Subcutaneous abdominal adipose tissue (tissue), 5 donors: ENCODE data around the gene KIF1B.
"Not testable (repeated sequence)": the region's sequence is repeated elsewhere in the genome, so short reads cannot be mapped to it uniquely, and the experiment has no call there.

ENCODE experiments used
- H3K27ac ChIP-seq: one replicate; pipeline ENCODE4 v1.7.0; 2013; ENCODE audit warnings: low read depth, mild to moderate bottlenecking, inconsistent platforms, low read length, moderate library complexity
- H3K27me3 ChIP-seq, 5 donors: one replicate each; pipeline ENCODE4 v1.7.0; 2013; ENCODE audit warnings: low read length in 5 of 5, inconsistent platforms in 1 of 5; ENCODE audit not compliant: control insufficient read depth in 5 of 5, insufficient read depth in 4 of 5
- H3K36me3 ChIP-seq, 5 donors: one replicate each; pipeline ENCODE4 v1.7.0; 2013; ENCODE audit warnings: low read length in 5 of 5; ENCODE audit not compliant: control insufficient read depth in 5 of 5, insufficient read depth in 5 of 5
- H3K4me1 ChIP-seq, 5 donors: one replicate each; pipeline ENCODE4 v1.7.0; 2013; ENCODE audit warnings: low read length in 5 of 5, mild to moderate bottlenecking in 3 of 5, moderate library complexity in 1 of 5; ENCODE audit not compliant: control insufficient read depth in 5 of 5, insufficient read depth in 5 of 5
- H3K4me3 ChIP-seq, 5 donors: one replicate each; pipeline ENCODE4 v1.7.0; 2013; ENCODE audit warnings: low read length in 5 of 5, low read depth in 1 of 5
- H3K9ac ChIP-seq, 5 donors: one replicate each; pipeline ENCODE4 v1.7.0; 2013; ENCODE audit warnings: low read length in 5 of 5, mild to moderate bottlenecking in 4 of 5, moderate library complexity in 3 of 5
- H3K9me3 ChIP-seq, 5 donors: one replicate each; pipeline ENCODE4 v1.7.0; 2013; ENCODE audit warnings: low read length in 5 of 5; ENCODE audit not compliant: control insufficient read depth in 5 of 5
- donor health status: healthy.
- donor health status: healthy.
- donor health status: healthy.
- donor health status: healthy.
- donor health status: healthy.

The KIF1B gene

GRCh38 chr1:10377365-10378029, 167.1 kb downstream of the KIF1B start:
- H3K9me3 ChIP-seq, H3K27me3 ChIP-seq, H3K4me3 ChIP-seq, H3K9ac ChIP-seq: not testable (repeated sequence)
- Histone ChIP-seq H3K27ac (peak overlapping the region; percentile 23), H3K36me3 (peaks cover 8 to 59% (median 44%) of the 10 kb centered on the region in 5 donors), H3K4me1 (peaks cover 0 to 14% (median 9%) of the 10 kb centered on the region in 5 donors)

- no peak overlapping the region for H3K4me3 ChIP-seq
- no peaks in the 10 kb centered on the region for H3K9me3 ChIP-seq
- H3K9ac ChIP-seq = peak overlapping the region in 1 of 5 donors; percentile 37
- H3K27me3 ChIP-seq = no peaks in the 10 kb centered on the region
- peaks cover 0 to 14% (median 9%) of the 10 kb centered on the region in 5 donors for H3K4me1 ChIP-seq
- H3K36me3 ChIP-seq = peaks cover 8 to 58% (median 48%) of the 10 kb centered on the region in 5 donors
- peak overlapping the region; percentile 23 for H3K27ac ChIP-seq
These were observed 167.9 kb downstream of the KIF1B start for GRCh38 chr1:10378081-10378841.

- no peaks in the 10 kb centered on the region for H3K27me3 ChIP-seq
- H3K27ac ChIP-seq = no peak overlapping the region
- peaks cover 8 to 53% (median 41%) of the 10 kb centered on the region in 5 donors for H3K36me3 ChIP-seq
- peaks cover 0 to 14% (median 7%) of the 10 kb centered on the region in 5 donors for H3K4me1 ChIP-seq
- H3K9ac ChIP-seq = no peak overlapping the region
- H3K9me3 ChIP-seq = no peaks in the 10 kb centered on the region
- H3K4me3 ChIP-seq = no peak overlapping the region
These were observed 168.8 kb downstream of the KIF1B start for GRCh38 chr1:10379101-10379620.

- no peaks in the 10 kb centered on the region for H3K27me3 ChIP-seq
- no peak overlapping the region for H3K9ac ChIP-seq
- H3K27ac ChIP-seq = no peak overlapping the region
- no peaks in the 10 kb centered on the region for H3K9me3 ChIP-seq
- H3K4me3 ChIP-seq = no peak overlapping the region
- peaks cover 6 to 51% (median 35%) of the 10 kb centered on the region in 5 donors for H3K36me3 ChIP-seq
- H3K4me1 ChIP-seq = peaks cover 0 to 14% (median 6%) of the 10 kb centered on the region in 5 donors
These were observed 169.3 kb downstream of the KIF1B start for GRCh38 chr1:10379676-10380075.

GRCh38 chr1:10380594-10381275, 170.4 kb downstream of the KIF1B start:
- H3K27ac ChIP-seq = peak overlapping the region; percentile 12
- no peak overlapping the region for H3K9ac ChIP-seq
- H3K4me3 ChIP-seq = no peak overlapping the region
- H3K36me3 ChIP-seq = peaks cover 6 to 42% (median 27%) of the 10 kb centered on the region in 5 donors
- no peaks in the 10 kb centered on the region for H3K9me3 ChIP-seq
- peaks cover 0 to 16% (median 6%) of the 10 kb centered on the region in 5 donors for H3K4me1 ChIP-seq
- no peaks in the 10 kb centered on the region for H3K27me3 ChIP-seq

GRCh38 chr1:10383630-10384029, 173.3 kb downstream of the KIF1B start:
- Histone ChIP-seq H3K27ac (no peak overlapping the region), H3K4me3 (no peak overlapping the region), H3K36me3 (peaks cover 0 to 19% (median 9%) of the 10 kb centered on the region in 5 donors), H3K27me3 (no peaks in the 10 kb centered on the region), H3K4me1 (peaks cover 13 to 37% (median 21%) of the 10 kb centered on the region in 5 donors), H3K9ac (no peak overlapping the region), H3K9me3 (no peaks in the 10 kb centered on the region)

- Histone ChIP-seq H3K27ac (no peak overlapping the region), H3K4me1 (peaks cover 13 to 43% (median 27%) of the 10 kb centered on the region in 5 donors), H3K9me3 (no peaks in the 10 kb centered on the region), H3K27me3 (no peaks in the 10 kb centered on the region), H3K36me3 (peaks cover 0 to 13% (median 5%) of the 10 kb centered on the region in 5 donors), H3K4me3 (no peak overlapping the region), H3K9ac (no peak overlapping the region)
These were observed 173.8 kb downstream of the KIF1B start for GRCh38 chr1:10384219-10384618.

GRCh38 chr1:10386761-10387676, 176.6 kb downstream of the KIF1B start:
- Histone ChIP-seq H3K4me3 (peak overlapping the region in 1 of 5 donors; percentile 10), H3K9ac (peak overlapping the region in 3 of 5 donors; percentile 23 to 48 (median 24)), H3K27ac (peak overlapping the region; percentile 84), H3K4me1 (peaks cover 13 to 35% (median 26%) of the 10 kb centered on the region in 5 donors), H3K36me3 (peaks cover 0 to 7% (median 4%) of the 10 kb centered on the region in 5 donors), H3K9me3 (no peaks in the 10 kb centered on the region), H3K27me3 (no peaks in the 10 kb centered on the region)
